ENCODE measurements around the gene PTGFRN. TPM values are rescaled to one million over a fixed set of nuclear protein-coding genes. Genes with fewer than 3 reads are reported as not detected.
A peak's percentile ranks its signal among the peaks of the same experiment; 100 is the strongest.

Gene PTGFRN
- total RNA-seq, 1 experiment from 2014 or later: 50.5 TPM

DNA sequence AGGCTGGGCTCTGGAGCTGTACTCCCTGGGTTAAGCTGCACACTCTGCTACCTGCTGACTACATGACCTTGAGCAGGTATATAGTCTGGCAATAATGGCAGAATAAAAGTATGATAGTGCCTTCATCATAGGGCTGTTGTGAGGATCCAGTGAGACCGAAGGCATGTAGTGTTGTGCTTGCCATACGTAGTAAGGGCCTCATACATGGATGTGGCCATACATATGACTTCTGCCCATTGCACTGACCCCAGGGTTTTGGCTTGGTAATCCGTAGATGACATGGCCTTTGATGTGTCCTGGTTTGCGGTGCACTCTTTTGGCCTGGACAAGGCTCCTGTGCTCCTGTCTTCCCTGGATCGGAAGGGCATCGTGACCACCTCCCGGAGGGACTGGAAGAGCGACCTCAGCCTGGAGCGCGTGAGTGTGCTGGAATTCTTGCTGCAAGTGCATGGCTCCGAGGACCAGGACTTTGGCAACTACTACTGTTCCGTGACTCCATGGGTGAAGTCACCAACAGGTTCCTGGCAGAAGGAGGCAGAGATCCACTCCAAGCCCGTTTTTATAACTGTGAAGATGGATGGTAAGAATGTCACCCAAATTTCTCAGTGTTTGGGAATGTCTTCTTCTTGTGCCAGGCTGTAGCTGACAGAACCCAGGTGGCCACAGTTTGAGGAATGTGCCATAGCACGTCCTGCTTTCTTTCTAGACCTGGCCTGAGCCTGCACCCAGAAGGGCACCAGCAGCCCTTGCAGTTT, 74.9 kb downstream of the PTGFRN start:
- in situ Hi-C loops (cut with HindIII; ENCODE audit: low sequenced_read_pairs): no loop called here
- peak; percentile 11 for DNase-seq (ENCODE audit: low spot score)

- no peak for DNase-seq (ENCODE audit: low spot score)
- in situ Hi-C loops (cut with HindIII; ENCODE audit: low sequenced_read_pairs): no loop called here
Observed at GRCh38 chr1:116986421-116987255, 76.9 kb downstream of the PTGFRN start.

GRCh38 chr1:116987256-116987555, 77.5 kb downstream of the PTGFRN start:
- DNase-seq (ENCODE audit: low spot score): no peak
- in situ Hi-C loops (cut with HindIII; ENCODE audit: low sequenced_read_pairs): no loop called here

GRCh38 chr1:116988248-116988647, 78.5 kb downstream of the PTGFRN start:
- in situ Hi-C loops (cut with HindIII; ENCODE audit: low sequenced_read_pairs): no loop called here
- DNase-seq (ENCODE audit: low spot score): no peak

DNA sequence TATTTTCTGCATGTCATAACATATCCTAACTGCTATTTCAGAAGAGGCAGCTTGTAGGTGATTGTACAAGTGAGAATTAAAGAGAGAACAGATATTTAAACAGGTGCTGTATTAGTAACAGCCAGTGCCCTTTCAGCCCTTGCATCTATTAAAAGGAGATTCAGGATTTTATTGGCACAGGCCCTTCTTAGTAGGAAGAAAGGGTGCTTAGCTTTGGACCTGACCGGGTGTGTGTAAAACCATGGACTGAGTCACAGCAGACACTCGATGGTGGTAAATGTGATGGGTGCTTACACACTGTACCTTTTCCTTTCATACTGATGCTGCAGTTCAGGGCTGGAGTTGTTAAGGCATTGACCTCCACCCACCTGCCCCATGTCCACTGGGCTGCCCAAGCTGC, 79.2 kb downstream of the PTGFRN start:
- in situ Hi-C loops (cut with HindIII; ENCODE audit: low sequenced_read_pairs): no loop called here
- DNase-seq (ENCODE audit: low spot score): no peak

DNA sequence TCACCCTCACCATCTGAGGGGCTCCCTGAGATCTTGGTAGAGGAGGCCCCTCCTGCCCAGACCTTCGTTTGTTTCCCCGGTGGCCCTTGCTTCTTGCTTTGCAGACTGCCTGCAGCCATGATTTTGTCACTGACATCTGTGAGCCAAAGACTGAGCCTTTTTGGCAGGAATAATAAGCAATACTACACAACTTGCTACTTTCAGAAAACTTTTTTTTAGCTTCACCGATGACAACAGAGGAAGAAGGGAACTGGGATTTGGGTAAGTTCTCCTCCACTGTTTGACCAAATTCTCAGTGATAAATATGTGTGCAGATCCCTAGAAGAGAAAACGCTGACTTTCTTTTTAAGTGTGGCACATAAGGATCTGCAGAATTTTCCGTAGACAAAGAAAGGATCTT, 80.1 kb downstream of the PTGFRN start:
- in situ Hi-C loops (cut with HindIII; ENCODE audit: low sequenced_read_pairs): no loop called here

DNA sequence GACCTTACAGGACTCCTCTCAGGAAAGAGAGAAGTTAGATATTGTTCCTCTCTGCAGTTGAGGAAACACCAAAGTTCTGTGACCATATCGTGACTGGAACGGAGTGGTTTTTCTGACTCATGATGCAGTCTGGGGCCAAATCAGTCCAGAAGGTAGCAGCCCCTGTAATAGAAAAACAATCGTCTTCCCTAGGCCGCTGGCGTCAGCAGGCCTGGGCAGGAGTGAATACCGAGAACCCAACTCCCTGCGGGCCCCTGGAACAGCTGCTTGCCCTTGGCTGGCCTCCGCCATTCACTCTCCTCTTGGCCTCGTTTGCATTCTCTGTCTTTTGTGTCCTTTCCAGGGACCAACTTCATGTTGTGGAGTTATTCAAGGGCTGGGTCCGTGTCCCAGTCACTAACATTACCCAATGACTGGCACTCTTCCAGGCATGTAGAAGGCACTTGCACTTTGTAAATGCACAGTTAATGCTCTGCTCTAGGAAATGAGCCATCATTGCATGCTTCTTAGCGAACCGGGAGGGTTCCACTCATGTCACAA, 81.0 kb downstream of the PTGFRN start:
- in situ Hi-C loops (cut with HindIII; ENCODE audit: low sequenced_read_pairs): no loop called here
- no peak for DNase-seq (ENCODE audit: low spot score)

More for the DNA sequence above, 80.1 kb downstream of the PTGFRN start:
- DNase-seq (ENCODE audit: low spot score): no peak

GRCh38 chr1:116991171-116991845, 81.6 kb downstream of the PTGFRN start:
- in situ Hi-C loops (cut with HindIII; ENCODE audit: low sequenced_read_pairs): no loop called here

GRCh38 chr1:116991918-116992317, 82.2 kb downstream of the PTGFRN start:
- DNase-seq (ENCODE audit: low spot score): no peak

More at GRCh38 chr1:116991171-116991845, 81.6 kb downstream of the PTGFRN start:
- DNase-seq (ENCODE audit: low spot score): no peak

GRCh38 chr1:116993286-116993685, 83.6 kb downstream of the PTGFRN start:
- in situ Hi-C loops (cut with HindIII; ENCODE audit: low sequenced_read_pairs): no loop called here
- DNase-seq (ENCODE audit: low spot score): no peak

More at GRCh38 chr1:116991918-116992317, 82.2 kb downstream of the PTGFRN start:
- in situ Hi-C loops (cut with HindIII; ENCODE audit: low sequenced_read_pairs): no loop called here

DNA sequence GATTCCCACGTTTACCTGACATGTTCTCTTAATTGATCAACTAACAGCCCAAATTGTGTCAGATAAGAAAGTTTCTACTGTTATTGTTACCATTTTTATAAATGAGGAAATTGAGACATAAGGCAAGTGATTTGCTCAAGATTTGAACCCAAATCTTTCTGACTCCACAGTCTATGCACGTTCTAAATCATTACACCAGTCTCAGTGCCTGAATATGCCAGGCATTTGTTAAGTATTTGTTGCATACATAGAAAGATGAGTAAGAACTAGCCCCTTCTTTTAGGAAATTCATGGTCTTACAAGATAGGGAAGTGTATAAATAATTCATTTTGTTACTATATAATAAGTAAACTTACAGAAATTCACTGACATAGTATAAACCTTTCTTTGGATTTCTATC, 84.7 kb downstream of the PTGFRN start:
- in situ Hi-C loops (cut with HindIII; ENCODE audit: low sequenced_read_pairs): no loop called here
- no peak for DNase-seq (ENCODE audit: low spot score)

GRCh38 chr1:116997066-116997465, 87.3 kb downstream of the PTGFRN start:
- in situ Hi-C loops (cut with HindIII; ENCODE audit: low sequenced_read_pairs): no loop called here
- no peak for DNase-seq (ENCODE audit: low spot score)

GRCh38 chr1:116997636-116998035, 87.9 kb downstream of the PTGFRN start:
- no peak for DNase-seq (ENCODE audit: low spot score)
- in situ Hi-C loops (cut with HindIII; ENCODE audit: low sequenced_read_pairs): no loop called here

- in situ Hi-C loops (cut with HindIII; ENCODE audit: low sequenced_read_pairs): no loop called here
- DNase-seq (ENCODE audit: low spot score): no peak
Observed at GRCh38 chr1:116999596-116999995, 89.9 kb downstream of the PTGFRN start.

DNA sequence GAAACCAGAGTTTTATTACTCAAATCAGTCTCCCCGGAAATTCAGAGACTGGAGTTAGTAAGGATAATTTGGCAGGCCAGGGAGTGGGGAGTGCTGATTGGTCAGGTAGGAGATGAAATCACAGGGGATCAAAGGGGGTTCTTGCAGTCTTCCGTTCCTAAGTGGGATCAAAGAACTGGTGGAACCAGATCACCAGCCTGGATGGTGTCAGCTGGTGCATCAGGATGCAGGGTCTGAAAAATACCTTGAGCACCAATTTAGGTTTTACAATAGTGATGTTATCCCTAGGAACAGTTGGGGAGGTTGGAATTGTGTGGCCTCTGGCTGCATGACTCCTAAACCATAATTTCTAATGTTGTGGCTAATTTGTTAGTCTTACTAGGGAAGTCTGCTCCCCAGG, 90.4 kb downstream of the PTGFRN start:
- in situ Hi-C loops (cut with HindIII; ENCODE audit: low sequenced_read_pairs): no loop called here
- no peak for DNase-seq (ENCODE audit: low spot score)

- no peak for DNase-seq (ENCODE audit: low spot score)
- in situ Hi-C loops (cut with HindIII; ENCODE audit: low sequenced_read_pairs): no loop called here
Observed at GRCh38 chr1:117001254-117001927, 91.7 kb downstream of the PTGFRN start, which contains the start of gene CD101. Gene CD101, plus strand, starts transcription at chr1:117001760. Its CDS starts 58 bp downstream, at chr1:117001818.

DNA sequence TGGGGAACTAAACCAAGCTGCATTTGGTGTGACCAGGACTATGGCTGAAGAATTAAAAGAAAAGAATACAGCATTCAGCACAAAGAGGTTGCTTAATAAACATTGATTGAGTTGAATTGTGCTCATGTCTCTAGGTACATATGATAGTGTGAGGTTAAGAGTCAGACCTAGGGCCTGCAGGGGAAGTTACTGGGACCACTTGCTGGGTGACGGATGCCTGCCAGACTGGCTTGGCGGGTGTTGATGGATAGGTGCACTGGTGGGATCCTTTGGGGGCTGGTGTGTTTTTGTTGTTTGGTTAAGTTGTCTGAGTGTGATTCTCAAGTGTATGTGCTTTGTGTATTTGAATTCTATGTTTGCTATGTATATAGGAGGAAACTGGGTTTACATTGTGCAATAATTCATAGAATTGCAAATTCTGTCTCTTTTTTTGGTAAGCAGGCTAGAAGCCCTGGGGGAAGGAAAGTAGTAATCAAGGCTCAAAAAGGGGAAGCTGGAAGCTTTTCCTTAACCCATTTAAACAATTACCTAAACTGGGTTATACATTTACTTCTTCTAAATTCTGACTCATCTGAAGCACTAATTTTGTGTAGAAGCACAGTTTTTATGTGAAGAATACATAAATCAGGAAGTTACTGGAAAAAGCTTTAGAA, 93.6 kb downstream of the PTGFRN start:
- no peak for DNase-seq (ENCODE audit: low spot score)
- in situ Hi-C loops (cut with HindIII; ENCODE audit: low sequenced_read_pairs): no loop called here

- in situ Hi-C loops (cut with HindIII; ENCODE audit: low sequenced_read_pairs): no loop called here
- no peak for DNase-seq (ENCODE audit: low spot score)
Observed at GRCh38 chr1:117007719-117008013, 98.0 kb downstream of the PTGFRN start.

DNA sequence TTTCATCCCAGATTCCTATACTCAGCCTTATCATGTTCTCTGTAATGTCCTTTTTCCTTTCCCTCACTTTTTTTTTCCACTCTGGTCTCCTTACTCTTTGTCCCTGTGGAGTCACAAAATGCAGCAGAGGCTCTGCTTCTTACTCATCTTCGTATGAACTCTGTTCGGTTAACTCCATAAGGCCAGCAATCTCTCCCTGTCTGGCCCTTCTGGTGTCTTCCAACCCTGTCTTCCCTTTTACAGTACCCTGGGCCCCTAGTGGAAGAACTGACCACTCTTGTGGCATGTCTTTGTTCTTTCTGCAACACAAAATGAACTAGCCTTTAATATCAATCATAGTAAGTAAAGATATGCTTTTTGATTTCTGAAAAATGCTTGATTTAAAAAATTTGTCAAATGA, 98.9 kb downstream of the PTGFRN start:
- no peak for DNase-seq (ENCODE audit: low spot score)
- in situ Hi-C loops (cut with HindIII; ENCODE audit: low sequenced_read_pairs): no loop called here
